Peyer's patch (tissue), 4 donors: ENCODE results near the gene TMEM232.

Experiments used
- CTCF ChIP-seq, 6 experiments: fragments of 450-650 bp in 4 of 6; fragments of 200-600 bp in 2 of 6; sonication (generic) in 1 of 6; IDR thresholded peaks; one replicate each; pipeline ENCODE4 v1.5.1; 2017 to 2019; ENCODE audit warnings: antibody characterized with exemption in 6 of 6, mild to moderate bottlenecking in 3 of 6, moderate library complexity in 1 of 6
- POLR2A ChIP-seq, 2 donors: fragments of 450-650 bp; IDR thresholded peaks; one replicate each; pipeline ENCODE4 v1.5.1; 2017; ENCODE audit warnings: antibody characterized with exemption in 2 of 2, mild to moderate bottlenecking in 2 of 2, moderate library complexity in 2 of 2

GRCh38 chr5:110402562-110402961, 323.9 kb downstream of the TMEM232 start:
- TF ChIP-seq CTCF (IDR thresholded peaks at IDR 0.05) (no peak), POLR2A (IDR thresholded peaks at IDR 0.05) (no peak)
